Tibial nerve (tissue), 4 donors: Measurements from ENCODE around the gene RAB11FIP4. TPM values are rescaled to one million over a fixed set of nuclear protein-coding genes. Genes with fewer than 3 reads are reported as not detected.

Source experiments
- DNase-seq, 2 donors: peaks; one replicate each; pipeline ENCODE4 v3.0.0-alpha.2; 2019; ENCODE audit warnings: low spot score in 2 of 2
- H3K27ac ChIP-seq, 4 donors: fragments of 200-600 bp; sonication (generic) in 3 of 4; one replicate each; pipeline ENCODE4 v1.5.1; 2017 to 2019; ENCODE audit warnings: mild to moderate bottlenecking in 1 of 4
- H3K27me3 ChIP-seq, 2 donors: fragments of 200-600 bp; sonication (generic) in 1 of 2; one replicate each; pipeline versions ENCODE4 v1.5.1 to v1.6.0; 2017 to 2019
- H3K36me3 ChIP-seq, 3 donors: fragments of 200-600 bp; sonication (generic); one replicate each; pipeline ENCODE4 v1.5.1; 2018 to 2019
- H3K4me1 ChIP-seq, 4 donors: fragments of 200-600 bp; sonication (generic) in 3 of 4; one replicate each; pipeline ENCODE4 v1.5.1; 2017 to 2019
- H3K4me3 ChIP-seq, 4 donors: fragments of 200-600 bp; sonication (generic) in 3 of 4; one replicate each; pipeline ENCODE4 v1.5.1; 2017 to 2019; ENCODE audit warnings: mild to moderate bottlenecking in 1 of 4, moderate library complexity in 1 of 4
- H3K9me3 ChIP-seq, 4 donors: fragments of 200-600 bp; sonication (generic) in 3 of 4; one replicate each; pipeline ENCODE4 v1.5.1; 2017 to 2019
- EP300 ChIP-seq, 2 donors: sonication (generic); formaldehyde crosslinking; IDR thresholded peaks; one replicate each; pipeline ENCODE4 v1.6.1; 2017; ENCODE audit warnings: antibody characterized with exemption in 2 of 2, mild to moderate bottlenecking in 1 of 2
- POLR2A ChIP-seq, 2 donors: fragments of 450-650 bp; IDR thresholded peaks; one replicate each; pipeline ENCODE4 v1.6.1; 2017; ENCODE audit warnings: antibody characterized with exemption in 2 of 2, mild to moderate bottlenecking in 2 of 2, moderate library complexity in 2 of 2
- WGBS, 2 donors: methylation state at CpG; one replicate each; pipeline ENCODE4 v1.1.5; 2018; 5-methylcytosine and 5-hydroxymethylcytosine counted together
- total RNA-seq, 4 donors: library from RNA; depleted of rRNA; stranded (reverse); fragments of >200 nt; gene quantifications; one replicate each; pipeline ENCODE4 v1.1.0, GENCODE V29; 2016
- TF ChIP-seq, protein P1 (sequence below), 5 experiments: fragments of 200-600 bp in 3 of 5; fragments of 450-650 bp in 2 of 5; sonication (generic) in 3 of 5; IDR thresholded peaks; one replicate each; pipeline ENCODE4 v1.5.1; 2016 to 2019; ENCODE audit warnings: antibody characterized with exemption in 5 of 5, mild to moderate bottlenecking in 3 of 5, moderate library complexity in 2 of 5

Gene RAB11FIP4
- total RNA-seq, 4 donors from 2014 or later: 2.7 to 6.9 (median 4.1) TPM

DNA sequence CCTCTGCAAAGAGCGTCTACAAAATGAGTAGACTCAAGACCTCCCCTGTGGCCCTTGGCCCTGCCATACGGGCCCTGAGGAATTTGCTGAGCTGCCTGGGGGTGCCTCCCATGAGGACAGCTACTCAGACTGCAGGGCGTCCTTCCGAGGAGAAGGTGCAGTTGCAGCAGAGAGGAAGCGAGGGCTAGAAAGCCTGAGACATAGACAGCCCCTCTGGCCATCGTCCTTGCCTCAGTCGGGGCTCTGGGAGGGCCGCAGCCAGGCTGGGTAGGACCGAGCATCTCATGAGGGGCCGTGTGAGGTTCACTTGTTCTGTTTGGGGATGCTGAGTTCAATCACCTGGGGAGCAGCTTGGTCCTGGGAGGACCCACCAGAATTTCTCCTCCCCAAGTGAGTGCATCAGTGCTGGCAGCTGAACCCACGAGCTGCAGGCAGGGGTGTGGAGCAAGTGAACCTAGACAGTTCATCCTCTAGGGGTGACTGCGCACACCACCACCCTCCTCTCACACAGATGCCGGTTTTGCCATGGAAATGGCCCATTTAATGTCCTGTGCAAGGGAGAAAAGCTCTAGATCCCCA, 20.3 kb downstream of the RAB11FIP4 start:
- no peak overlapping the region for H3K4me3 ChIP-seq
- H3K36me3 ChIP-seq: no peaks in the 10 kb centered on the region
- peaks cover 0 to 38% (median 19%) of the 10 kb centered on the region in 4 donors for H3K4me1 ChIP-seq
- TF ChIP-seq, protein P1, sequence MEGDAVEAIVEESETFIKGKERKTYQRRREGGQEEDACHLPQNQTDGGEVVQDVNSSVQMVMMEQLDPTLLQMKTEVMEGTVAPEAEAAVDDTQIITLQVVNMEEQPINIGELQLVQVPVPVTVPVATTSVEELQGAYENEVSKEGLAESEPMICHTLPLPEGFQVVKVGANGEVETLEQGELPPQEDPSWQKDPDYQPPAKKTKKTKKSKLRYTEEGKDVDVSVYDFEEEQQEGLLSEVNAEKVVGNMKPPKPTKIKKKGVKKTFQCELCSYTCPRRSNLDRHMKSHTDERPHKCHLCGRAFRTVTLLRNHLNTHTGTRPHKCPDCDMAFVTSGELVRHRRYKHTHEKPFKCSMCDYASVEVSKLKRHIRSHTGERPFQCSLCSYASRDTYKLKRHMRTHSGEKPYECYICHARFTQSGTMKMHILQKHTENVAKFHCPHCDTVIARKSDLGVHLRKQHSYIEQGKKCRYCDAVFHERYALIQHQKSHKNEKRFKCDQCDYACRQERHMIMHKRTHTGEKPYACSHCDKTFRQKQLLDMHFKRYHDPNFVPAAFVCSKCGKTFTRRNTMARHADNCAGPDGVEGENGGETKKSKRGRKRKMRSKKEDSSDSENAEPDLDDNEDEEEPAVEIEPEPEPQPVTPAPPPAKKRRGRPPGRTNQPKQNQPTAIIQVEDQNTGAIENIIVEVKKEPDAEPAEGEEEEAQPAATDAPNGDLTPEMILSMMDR (IDR thresholded peaks at IDR 0.05): no peak
- TF ChIP-seq EP300 (IDR thresholded peaks at IDR 0.05) (no peak), POLR2A (IDR thresholded peaks at IDR 0.05) (no peak)
- WGBS, 2 donors: 75 to 84% methylated on average over 10 to 12 of the region's 13 CpGs
- no peak for DNase-seq
- no peaks in the 10 kb centered on the region for H3K9me3 ChIP-seq
- H3K27ac ChIP-seq: no peak overlapping the region
- no peaks in the 10 kb centered on the region for H3K27me3 ChIP-seq

DNA sequence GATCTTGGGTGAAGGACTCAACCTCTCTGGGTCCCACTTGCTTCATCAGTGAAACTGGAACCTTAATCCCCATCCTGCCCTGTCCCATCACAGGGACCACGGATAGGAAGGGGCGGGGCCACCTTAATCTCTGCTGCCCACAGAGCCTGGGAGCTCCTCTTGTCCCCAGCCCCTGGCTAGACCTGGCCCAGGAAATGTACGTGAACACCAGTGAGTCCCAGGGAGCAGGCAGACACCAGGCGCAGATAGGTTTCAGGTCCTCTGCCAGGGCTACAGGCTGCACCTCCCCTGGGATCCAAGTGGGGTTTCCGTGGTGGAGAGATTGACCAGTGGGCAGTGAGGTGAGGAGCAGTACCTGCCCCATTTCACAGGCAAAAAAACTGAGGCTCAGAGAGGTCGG, 21.0 kb downstream of the RAB11FIP4 start:
- 76 to 77% methylated on average over 6 of the region's 6 CpGs for WGBS, 2 donors
- no peak for DNase-seq

DNA sequence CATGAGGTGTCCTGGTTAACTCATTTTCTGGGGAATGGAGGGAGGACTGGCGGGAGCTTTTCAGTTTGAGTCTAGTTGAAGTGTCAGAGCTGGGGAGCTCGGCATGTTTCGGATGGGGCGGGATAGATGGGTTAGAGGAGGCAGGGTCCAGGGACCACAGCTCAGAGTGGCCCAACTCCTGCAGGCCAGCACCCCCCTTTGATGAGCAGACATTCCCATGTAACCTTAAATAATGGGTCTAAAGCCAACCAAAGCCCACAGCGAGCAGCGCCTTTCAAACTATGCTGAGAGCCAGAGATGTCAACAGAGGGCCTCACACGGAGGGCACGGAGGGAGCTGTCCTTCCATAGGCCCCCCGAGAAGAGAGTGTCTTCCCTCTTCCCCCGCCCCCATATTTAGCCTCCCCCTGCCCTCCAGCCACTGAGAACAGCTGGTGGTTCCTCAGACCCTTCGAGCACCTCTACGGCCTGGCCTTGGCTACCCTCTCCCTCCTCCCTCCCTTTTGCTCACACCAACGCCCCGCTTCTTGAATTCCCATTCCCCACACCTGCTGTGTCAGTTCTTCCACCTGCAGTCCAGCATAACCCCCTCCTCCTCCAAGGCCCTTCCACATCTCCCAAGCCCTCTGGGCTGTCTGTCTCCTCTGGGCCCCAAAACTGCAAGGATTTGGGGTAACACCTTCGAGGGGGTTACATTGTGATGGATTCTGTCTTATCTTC, 21.8 kb downstream of the RAB11FIP4 start:
- no peak for DNase-seq
- TF ChIP-seq, protein P1 (IDR thresholded peaks at IDR 0.05): no peak
- TF ChIP-seq EP300 (IDR thresholded peaks at IDR 0.05): no peak
- no peak for TF ChIP-seq POLR2A (IDR thresholded peaks at IDR 0.05)
- WGBS, 2 donors: 71 to 77% methylated on average over 15 of the region's 15 CpGs
- Histone ChIP-seq H3K27ac (peak overlapping the region in 2 of 4 donors; percentile 51 to 96), H3K9me3 (no peaks in the 10 kb centered on the region), H3K36me3 (no peaks in the 10 kb centered on the region), H3K4me1 (peaks cover 0 to 46% (median 25%) of the 10 kb centered on the region in 4 donors), H3K4me3 (no peak overlapping the region), H3K27me3 (no peaks in the 10 kb centered on the region)

More for the DNA sequence above, 21.0 kb downstream of the RAB11FIP4 start:
- H3K4me1 ChIP-seq: peaks cover 0 to 45% (median 25%) of the 10 kb centered on the region in 4 donors
- no peaks in the 10 kb centered on the region for H3K27me3 ChIP-seq
- H3K27ac ChIP-seq: no peak overlapping the region
- no peak overlapping the region for H3K4me3 ChIP-seq
- no peaks in the 10 kb centered on the region for H3K36me3 ChIP-seq
- no peaks in the 10 kb centered on the region for H3K9me3 ChIP-seq
- TF ChIP-seq EP300 (IDR thresholded peaks at IDR 0.05): no peak
- TF ChIP-seq, protein P1 (IDR thresholded peaks at IDR 0.05): no peak
- TF ChIP-seq POLR2A (IDR thresholded peaks at IDR 0.05): no peak

DNA sequence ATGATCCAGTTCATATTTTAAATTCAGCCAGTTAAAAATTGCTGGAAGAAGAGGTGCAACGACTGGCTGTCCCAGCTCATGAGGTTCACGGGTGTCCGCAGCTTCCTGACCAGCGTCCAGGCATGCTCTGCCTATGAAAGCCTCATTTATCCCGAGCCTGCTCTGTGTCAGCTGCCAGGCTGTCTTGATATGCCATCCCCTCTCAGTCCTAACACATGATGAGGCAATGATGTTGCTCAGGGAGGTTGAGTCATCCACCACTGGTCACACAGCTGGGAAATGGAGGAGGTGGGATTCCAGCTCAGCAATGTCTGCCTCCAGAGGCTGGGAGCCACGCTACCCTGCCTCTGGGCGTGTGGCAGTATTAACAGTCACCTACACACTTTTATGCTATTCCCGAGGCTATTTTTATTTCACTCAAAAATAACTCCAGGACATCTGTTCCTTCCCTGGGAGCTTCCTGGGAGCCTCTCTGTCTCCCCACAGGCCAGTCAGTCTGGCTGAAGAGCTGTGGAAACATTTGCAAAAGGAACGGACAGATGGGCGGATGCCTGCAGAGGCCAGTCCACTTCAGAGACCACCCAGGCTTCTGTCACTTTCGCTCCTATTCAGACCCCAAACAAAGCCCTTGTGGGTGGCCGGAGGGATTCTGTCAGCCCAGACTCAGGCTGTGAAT, 22.5 kb downstream of the RAB11FIP4 start:
- WGBS, 2 donors: 35 to 44% methylated on average over 11 to 12 of the region's 12 CpGs
- Histone ChIP-seq H3K27ac (peak overlapping the region in 2 of 4 donors; percentile 51 to 96), H3K4me3 (no peak overlapping the region), H3K36me3 (no peaks in the 10 kb centered on the region), H3K4me1 (peaks cover 0 to 46% (median 25%) of the 10 kb centered on the region in 4 donors), H3K27me3 (no peaks in the 10 kb centered on the region), H3K9me3 (no peaks in the 10 kb centered on the region)
- TF ChIP-seq EP300 (IDR thresholded peaks at IDR 0.05) (no peak), POLR2A (IDR thresholded peaks at IDR 0.05) (no peak)
- TF ChIP-seq, protein P1 (IDR thresholded peaks at IDR 0.05): no peak
- no peak for DNase-seq

DNA sequence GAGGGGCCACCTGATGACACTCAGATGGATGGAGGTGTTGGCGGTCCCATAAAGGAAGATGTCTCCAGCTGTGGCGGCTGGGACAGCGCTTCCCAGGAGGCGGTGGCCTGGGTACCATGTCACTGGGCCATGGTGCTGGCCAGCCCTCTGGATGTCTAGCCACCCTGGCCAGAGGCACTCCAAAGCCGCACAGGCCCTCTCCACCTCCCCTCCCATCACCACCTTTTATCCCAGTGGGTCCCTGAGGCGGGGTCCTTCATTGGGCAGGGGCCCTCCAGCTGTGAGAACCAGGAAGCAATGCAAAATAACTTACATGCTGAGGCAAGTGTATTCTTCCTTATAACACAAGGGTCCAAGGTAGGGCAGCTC, 23.1 kb downstream of the RAB11FIP4 start:
- no peak overlapping the region for H3K4me3 ChIP-seq
- no peaks in the 10 kb centered on the region for H3K9me3 ChIP-seq
- no peaks in the 10 kb centered on the region for H3K27me3 ChIP-seq
- WGBS, 2 donors: 79 to 94% methylated on average over 6 of the region's 6 CpGs
- H3K4me1 ChIP-seq: peaks cover 0 to 46% (median 27%) of the 10 kb centered on the region in 4 donors
- TF ChIP-seq, protein P1 (IDR thresholded peaks at IDR 0.05): no peak
- TF ChIP-seq EP300 (IDR thresholded peaks at IDR 0.05) (no peak), POLR2A (IDR thresholded peaks at IDR 0.05) (no peak)
- no peak for DNase-seq
- no peaks in the 10 kb centered on the region for H3K36me3 ChIP-seq
- peak overlapping the region in 3 of 4 donors; percentile 34 to 96 (median 89) for H3K27ac ChIP-seq
